ENCODE measurements around the gene DAPK2.

The DAPK2 gene

DNA sequence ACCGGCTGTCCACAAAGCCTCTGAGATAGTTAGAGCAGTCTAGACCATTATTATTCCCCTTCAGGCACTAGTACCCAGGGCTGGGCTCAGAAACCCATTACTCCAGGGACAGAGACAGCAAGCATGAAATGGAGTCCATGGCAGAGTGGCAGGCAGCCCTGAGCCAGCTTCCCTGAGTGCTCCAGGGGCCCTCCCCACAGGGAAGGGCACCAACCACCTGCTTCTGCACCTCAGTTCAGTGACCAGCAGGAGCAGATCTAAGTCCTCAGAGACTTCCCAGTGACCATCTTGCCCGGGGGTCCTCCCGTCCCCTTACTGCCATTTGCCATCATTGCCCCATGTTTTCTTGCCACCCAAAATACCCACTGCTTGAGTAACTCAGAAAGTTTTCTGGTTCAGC, 62.0 kb downstream of the DAPK2 start:
- DNase-seq (ENCODE audit: low read depth): no peak
- TF ChIP-seq, protein P1, sequence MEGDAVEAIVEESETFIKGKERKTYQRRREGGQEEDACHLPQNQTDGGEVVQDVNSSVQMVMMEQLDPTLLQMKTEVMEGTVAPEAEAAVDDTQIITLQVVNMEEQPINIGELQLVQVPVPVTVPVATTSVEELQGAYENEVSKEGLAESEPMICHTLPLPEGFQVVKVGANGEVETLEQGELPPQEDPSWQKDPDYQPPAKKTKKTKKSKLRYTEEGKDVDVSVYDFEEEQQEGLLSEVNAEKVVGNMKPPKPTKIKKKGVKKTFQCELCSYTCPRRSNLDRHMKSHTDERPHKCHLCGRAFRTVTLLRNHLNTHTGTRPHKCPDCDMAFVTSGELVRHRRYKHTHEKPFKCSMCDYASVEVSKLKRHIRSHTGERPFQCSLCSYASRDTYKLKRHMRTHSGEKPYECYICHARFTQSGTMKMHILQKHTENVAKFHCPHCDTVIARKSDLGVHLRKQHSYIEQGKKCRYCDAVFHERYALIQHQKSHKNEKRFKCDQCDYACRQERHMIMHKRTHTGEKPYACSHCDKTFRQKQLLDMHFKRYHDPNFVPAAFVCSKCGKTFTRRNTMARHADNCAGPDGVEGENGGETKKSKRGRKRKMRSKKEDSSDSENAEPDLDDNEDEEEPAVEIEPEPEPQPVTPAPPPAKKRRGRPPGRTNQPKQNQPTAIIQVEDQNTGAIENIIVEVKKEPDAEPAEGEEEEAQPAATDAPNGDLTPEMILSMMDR (IDR thresholded peaks at IDR 0.05; ENCODE audit: control insufficient read depth, extremely low read depth, insufficient read depth): no peak
- no peak overlapping the region for H3K4me3 ChIP-seq (ENCODE audit: low read depth, low read length)

DNA sequence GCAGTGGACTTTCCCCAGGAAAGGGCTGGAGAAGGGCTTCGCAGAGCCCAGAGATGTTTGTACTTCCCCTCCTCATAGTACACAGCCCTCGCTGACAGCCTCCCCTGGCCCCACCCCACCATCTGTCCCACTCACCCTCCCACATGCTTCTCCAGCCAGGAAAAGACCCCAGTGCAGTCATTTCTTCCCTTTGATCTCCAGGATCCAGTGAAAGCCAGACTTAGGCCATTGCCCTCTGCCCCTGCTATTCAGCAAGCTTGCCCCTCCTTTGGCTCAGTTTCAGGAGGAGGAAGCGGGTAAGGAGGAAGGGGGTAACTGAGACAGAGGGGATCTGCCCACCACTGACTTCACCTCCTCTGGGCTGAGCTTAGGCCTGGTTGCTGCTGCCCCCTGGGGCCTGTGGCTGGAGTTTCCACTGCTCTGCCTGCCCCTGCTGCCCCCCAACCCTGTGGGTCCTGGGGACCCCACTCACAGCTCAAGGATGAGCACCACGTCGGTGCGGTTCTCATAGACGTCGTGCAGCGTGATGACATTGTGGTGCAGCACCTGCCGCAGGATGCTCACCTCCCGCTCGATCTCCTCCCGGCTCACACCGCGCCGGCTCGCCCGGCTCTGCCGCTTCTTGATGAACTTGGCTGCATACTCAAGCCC, 63.1 kb downstream of the DAPK2 start:
- no peak overlapping the region for H3K4me3 ChIP-seq (ENCODE audit: low read depth, low read length)
- TF ChIP-seq, protein P1 (IDR thresholded peaks at IDR 0.05; ENCODE audit: control insufficient read depth, extremely low read depth, insufficient read depth): no peak
- DNase-seq (ENCODE audit: low read depth): no peak

DNA sequence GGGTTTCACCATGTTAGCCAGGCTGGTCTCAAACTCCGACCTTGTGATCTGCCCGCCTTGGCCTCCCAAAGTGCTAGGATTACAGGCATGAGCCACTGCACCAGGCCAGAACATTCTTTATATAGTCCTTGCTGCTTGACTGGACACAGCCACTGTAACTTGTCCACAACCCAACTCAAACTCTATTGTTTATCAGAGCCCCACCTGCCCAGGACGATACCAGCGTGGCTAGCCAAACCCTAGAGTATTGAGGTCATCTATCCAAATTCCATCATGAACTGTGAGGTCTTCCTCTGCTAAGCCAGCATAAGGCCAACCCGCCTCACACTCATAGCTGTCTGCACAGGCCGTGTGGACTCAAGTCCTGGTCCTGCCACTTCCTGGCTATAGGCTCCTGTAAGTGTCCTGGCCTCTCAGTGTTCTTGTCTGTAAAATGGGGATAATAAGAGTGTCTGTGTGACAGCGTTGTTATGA, 63.9 kb downstream of the DAPK2 start:
- TF ChIP-seq, protein P1 (IDR thresholded peaks at IDR 0.05; ENCODE audit: control insufficient read depth, extremely low read depth, insufficient read depth): no peak
- no peak for DNase-seq (ENCODE audit: low read depth)
- no peak overlapping the region for H3K4me3 ChIP-seq (ENCODE audit: low read depth, low read length)

DNA sequence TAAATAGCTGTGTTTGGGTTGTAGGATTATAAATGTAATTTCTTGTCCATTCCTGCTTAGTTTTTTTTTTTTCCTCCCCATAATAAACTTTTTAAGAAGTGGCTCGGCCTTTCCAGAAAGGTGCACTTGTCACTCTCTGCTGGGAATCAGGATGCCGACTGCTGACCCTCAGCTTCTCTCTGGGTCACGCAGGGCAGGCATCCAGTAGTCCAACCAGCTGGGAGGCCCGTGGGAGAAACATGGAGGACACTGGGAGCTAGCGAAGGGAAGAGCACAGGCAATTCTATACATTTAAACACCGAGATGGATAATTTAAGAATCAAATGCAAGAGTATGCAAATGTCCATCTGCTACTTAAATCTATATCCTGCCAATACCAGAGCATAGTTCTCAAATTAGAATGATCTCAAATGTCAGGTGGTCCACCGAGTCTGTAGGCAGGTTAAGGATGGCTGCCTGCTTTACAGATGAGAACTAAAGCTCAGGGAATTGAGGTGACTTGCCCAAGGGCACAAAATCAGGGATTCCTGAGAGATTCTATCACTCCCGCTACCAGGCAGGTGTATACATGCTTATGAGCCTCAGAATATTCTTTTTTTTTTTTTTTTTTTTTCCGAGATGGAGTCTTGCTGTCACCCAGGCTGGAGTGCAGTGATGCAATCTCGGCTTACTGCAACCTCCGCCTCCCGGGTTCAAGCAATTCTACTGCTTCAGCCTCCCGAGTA, 64.5 kb downstream of the DAPK2 start:
- H3K4me3 ChIP-seq (ENCODE audit: low read depth, low read length): no peak overlapping the region
- TF ChIP-seq, protein P1 (IDR thresholded peaks at IDR 0.05; ENCODE audit: control insufficient read depth, extremely low read depth, insufficient read depth): no peak

DNA sequence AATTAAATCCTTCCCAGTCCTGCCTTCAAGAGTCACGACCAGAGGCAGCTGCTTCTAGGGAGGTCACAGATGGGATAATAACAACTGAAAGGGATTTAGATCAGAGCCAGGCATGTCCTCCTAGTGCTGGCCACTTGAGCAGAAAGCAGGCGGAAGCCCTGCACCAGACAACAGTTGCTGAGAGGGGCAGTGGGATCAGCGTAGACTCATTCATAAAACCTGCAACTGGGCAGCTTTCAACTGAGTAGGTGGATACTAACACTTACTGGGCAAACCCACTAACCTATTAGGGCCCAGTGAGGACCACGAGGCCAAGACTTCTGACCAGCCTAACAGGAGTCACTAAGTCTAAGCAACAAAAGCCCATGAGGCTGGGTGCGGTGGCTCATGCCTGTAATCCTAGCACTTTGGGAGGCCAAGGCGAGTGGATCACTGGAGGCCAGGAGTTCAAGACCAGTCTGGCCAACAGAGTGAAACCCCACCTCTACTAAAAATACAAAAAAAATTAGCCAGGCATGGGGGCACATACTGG, 67.0 kb downstream of the DAPK2 start:
- DNase-seq (ENCODE audit: low read depth): no peak
- TF ChIP-seq, protein P1 (IDR thresholded peaks at IDR 0.05; ENCODE audit: control insufficient read depth, extremely low read depth, insufficient read depth): no peak
- H3K4me3 ChIP-seq (ENCODE audit: low read depth, low read length): no peak overlapping the region

More for the DNA sequence above, 64.5 kb downstream of the DAPK2 start:
- DNase-seq (ENCODE audit: low read depth): no peak

DNA sequence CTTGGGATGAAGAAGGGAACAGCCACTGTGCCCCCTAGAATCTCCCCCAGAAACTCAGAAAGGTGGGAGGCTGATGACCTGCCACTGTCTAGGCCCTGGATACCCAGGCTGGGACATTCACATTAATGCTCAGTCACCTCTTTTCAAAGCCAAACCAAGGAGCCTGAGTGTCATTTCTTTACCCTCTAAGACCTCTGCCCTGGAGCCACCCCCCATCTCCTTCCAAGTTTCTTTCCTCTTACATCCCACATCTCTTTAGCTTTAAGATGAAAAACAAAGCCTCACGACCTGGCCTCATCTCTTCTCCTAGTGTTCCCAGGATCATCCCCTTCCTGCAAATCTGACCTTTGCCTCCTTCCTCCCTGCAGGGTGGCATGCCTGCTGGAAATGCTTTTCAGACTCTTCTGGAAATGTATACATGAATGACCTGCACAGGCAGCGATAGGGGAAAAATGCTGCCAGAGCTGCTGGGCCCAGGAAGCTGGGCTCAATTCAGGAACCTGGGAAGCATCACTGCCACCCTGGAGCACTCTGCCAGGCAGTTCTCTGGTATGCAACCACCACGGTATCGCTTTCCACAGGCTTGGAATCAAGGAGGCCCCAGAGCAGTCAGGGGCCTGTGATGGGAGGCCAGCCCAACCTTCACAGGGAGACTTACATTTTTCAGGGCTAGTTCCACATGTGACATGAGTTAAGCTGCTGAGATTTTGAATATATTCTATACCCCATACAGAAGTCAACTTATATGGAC, 67.6 kb downstream of the DAPK2 start:
- no peak overlapping the region for H3K4me3 ChIP-seq (ENCODE audit: low read depth, low read length)
- TF ChIP-seq, protein P1 (IDR thresholded peaks at IDR 0.05; ENCODE audit: control insufficient read depth, extremely low read depth, insufficient read depth): no peak
- no peak for DNase-seq (ENCODE audit: low read depth)

All from LNCaP clone FGC (cell line).